Stimulated activated CD8-positive, alpha-beta memory T cell treated with anti-CD3 and anti-CD28 coated beads, Interleukin-12 subunit alpha, Interleukin-12 subunit beta, amount 100 ng/mL, for 24 hours (primary cell): ENCODE data around the gene ATXN7L1.
"Not testable (repeated sequence)": the region's sequence is repeated elsewhere in the genome, so short reads cannot be mapped to it uniquely, and the experiment has no call there.

Experiments
- DNase-seq: peaks from one replicate; pipeline ENCODE4 v3.0.0-alpha.2; 2020; ENCODE audit errors: extremely low read depth

ATXN7L1 gene

DNA sequence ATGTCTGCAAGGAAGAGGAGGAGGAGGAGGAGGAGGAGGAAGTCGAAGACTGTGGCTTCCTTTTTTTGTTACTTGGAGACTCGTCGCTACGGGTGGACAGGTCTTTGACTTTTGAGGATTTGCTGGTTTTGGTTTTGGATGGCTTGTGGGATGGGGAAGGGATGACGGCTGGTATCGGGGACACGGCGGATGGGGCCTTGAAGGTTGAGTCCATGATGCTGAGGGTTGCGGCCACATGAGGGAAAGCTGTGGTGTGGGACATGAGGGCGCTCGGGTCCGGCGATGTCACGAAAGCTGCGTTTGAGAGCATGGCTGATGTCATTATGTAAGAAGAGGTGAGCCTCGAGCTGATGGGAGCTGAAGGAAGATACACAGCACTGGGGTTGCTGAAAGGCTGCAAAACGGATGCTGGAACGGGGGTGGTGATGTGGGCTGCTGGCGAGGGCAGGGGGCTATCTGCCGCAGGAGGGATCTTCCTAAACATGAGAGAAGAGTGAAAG, 262.0 kb downstream of the ATXN7L1 start:
- no peak for DNase-seq

DNA sequence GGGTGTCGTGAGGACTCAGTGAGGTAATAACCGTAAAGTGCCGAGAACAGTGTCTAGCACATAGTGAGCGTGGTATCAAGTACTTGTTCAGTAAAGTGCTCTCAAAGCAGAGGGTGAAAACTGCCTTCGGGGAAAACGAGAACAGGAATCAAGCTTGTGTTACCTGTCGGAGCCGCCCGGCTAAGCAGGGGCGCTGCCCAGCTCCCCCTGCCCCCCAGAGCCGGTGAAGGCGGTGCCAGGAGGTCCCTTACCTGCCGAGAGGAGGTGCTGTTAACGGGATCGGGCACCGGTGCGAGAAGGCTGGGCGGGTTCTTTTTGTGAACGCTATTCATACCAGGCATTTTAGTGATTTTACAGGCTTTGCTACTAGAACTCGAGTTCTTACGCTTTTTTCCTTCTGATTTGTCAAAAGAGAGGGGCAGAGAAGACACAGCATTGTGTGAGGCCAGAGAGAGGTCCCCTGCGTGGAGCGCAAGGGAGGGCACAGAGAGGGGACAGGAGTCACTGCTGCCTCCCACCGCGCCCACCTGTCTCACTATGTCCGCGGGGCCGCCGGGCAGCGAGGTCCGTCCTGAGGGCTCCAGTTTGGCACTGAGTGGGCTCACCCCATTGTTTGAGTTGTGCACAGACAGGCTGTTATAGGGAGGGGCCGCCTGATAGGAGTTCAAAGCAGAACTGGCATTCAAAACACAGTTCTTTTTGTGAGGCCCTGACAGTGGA, 262.6 kb downstream of the ATXN7L1 start:
- DNase-seq = no peak

DNA sequence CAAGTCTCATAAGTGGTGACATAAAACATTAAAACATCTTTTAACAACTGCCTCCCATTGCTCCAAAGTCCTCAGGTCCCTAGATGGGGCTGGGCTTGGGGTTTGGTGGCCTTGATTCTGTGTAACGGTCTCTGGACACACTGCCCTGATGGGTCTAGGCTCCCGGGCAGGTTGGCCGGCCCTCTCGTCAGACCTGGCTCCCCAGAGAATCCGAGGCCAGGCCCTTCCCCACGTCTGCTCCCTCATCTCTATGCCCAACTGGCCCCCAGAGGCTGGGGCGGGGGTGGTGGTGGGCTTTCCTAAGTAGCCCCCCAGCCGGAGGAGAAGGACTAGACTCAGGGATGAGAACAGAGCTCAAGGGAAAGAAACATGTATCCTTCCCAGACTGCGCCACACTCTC, 263.6 kb downstream of the ATXN7L1 start:
- DNase-seq = no peak

DNA sequence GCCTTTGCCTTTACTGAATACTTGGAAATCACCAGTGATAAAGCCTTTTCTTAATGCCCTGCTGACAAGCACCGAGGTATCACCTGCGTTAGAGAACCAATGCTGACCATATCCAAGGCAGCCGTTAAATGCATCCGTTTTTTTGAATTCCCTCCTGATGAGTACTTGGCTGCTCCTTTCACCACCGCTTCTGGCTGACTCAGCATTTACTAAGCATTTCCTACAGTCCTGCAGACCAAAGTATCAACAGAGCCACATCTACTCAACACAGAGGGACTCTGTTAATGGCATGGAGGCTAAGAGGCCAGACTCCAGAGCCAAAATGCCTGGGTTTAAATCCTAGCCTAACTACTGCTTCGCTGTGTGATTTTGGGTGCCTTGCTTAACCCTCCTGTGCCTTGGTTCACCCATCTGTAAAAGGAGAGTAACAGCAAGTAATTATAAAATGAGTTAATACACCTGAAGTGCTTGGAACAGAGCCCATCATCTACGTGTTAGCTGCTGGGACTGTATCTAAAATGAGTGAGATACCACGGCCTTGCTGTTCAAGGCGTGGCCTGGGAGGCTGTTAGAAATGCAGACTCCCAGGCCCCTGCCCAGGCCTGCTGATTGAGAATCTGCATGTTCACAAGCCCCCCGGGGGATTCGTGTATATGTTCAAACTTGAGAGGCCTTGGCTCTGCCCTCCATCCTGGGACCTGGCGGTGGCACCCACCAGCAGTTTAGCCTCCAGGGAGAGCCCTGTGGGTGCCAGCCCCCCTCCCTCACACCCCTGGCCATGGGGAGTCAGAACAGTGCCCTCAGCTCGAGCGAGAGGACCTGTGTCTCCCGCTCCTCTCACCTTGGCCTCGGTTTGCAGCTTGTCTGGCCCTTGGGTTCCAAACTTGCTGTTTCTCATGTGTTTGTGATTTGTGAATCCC, 264.3 kb downstream of the ATXN7L1 start:
- no peak for DNase-seq

DNA sequence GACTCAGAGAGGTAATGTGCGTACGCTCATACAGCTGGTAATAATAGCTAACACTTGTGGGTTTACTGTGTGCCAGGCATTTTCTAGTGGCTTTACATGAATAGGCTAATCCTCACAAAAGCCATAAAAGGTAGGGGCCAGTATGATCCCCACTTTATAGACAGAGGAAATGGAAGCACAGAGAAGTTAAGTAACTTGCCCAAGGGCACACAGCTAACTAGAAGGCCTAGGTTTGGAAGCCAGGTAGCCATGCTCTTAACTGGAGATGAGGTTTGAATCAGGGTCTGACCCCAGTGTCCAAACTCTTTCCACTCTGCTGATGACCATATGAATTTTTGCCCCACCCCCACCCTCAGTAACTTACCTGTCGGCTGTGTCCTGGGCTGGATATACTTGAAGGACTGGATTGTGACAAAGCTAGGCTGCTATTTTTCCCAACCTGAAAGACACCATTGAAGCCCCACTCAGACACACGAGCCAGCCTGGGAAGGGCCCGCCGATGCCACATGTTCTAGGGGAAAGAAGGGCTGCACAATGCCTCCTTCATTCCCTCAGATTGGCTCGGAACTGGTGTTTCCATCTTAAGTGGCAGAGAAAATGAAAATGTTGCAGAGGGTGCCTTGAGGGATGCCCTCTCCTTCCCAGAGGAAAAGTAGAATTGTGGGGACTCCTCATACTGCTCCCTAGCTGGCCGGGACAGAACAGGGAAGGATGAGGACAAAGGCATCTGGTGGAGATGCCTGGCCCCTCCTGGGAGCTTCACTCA, 266.1 kb downstream of the ATXN7L1 start:
- DNase-seq = no peak

DNA sequence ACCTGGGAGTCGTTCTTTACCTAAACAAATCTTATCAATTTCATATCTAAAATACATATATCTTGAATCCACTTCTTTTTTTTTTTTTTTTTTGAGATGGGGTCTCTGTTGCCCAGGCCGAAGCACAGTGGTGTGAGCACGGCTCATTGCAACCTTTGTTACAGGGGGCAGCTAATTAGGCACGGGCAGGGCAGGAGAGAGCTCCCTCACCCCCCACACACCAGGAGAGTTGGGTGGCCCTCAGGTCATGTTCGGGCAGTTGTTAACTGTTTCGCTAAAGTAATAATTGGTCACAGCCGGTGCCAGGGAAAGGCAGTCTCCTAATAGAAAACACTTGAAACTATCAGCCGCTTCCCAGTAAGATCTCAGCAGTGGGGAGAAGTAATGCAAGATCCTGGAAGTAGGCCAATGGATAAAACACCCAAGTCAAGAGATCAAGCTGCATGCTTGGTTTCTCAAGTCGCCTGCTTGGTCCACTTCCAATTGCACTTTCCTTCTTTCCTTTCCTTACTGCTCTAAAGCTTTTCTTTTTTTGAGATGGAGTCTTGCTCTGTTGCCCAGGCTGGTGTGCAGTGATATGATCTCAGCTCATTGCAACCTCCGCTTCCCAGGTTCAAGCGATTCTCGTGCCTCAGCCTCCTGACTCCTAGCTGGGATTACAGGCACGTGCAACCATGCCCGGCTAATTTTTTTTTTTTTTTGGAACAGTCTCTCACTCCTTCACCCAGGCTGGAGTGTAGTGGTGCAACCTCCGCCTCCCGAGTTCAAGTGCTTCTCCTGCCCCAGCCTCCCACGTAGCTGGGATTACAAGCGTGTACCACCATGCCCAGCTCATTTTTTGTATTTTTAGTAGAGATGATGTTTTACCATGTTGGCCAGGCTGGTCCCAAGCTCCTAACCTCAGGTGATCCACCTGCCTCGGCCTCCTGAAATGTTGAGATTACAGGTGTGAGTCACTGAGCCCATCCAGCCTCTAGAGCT, 273.8 kb downstream of the ATXN7L1 start:
- DNase-seq = no peak

DNA sequence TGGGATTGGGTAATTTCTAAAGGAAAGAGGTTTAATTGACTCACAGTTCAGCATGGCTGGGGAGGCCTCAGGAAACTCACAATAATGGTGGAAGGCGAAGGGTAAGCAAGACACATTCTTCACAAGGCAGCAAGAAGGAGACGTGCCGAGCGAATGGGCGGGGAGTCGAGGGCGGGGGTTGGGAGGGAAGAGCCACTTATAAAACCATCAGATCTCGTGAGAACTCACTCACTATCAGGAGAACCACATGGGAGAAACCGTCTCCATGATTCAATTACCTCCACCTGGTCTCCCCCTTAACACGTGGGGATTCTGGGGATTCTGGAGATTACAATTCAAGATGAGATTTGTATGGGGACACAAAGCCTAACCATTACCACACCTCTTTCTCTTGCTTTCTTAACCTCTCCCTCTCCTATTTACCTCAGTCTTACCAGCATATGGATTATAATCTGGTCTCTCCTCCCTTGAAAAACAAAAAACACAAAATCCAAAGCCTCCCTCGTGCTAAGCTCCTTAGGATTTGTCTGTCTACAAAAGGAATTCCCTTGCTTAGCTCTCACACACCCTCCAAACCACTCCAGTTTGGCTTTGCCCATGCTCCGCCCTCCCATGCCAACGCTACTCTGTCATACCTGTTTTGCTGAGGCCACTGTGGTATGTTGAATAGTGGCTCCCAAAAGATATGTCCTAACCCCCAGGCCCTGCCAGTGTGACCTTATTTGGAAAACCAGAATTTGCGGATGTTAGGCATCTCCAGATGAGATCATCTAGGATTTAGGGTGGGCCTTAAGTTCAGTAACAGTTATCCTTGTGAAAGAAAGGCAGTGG, 275.5 kb downstream of the ATXN7L1 start:
- no peak for DNase-seq

DNA sequence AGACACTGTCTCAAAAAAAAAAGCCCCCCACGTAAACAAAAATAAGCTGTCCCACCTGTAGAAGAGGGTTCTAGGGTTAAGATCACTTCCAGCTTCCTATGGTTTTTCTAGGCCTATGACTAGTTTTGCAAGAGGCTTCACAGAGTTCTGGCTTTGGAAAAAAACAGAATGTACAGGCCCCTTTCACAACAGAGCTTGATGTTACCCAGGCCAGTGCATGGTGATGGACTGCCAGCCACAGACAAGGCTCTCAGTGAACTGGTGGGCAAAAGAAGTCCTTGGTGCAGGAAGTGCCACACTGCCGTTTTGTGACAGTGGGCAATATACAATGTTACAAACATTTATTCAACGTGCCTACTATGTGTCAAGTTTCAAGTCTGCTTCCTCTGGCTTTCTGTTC, 276.8 kb downstream of the ATXN7L1 start:
- DNase-seq = no peak

DNA sequence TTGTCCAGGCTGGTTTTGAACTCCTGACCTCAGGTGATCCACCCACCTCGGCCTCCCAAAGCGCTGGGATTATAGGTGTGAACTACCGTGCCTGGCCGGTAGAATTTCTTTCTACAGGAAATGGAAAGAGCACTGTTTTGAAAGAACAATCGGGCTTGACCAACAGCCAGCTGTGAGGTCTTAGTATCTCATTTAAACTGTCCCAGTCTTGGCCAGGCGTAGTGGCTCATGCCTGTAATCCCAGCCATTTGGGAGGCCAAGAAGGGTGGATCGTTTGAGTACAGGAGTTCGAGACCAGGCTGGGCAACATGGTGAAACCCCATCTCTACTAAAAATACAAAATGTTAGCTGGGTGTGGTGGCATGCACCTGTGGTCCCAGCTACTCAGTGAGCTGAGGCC, 277.3 kb downstream of the ATXN7L1 start:
- DNase-seq = not testable (repeated sequence)

DNA sequence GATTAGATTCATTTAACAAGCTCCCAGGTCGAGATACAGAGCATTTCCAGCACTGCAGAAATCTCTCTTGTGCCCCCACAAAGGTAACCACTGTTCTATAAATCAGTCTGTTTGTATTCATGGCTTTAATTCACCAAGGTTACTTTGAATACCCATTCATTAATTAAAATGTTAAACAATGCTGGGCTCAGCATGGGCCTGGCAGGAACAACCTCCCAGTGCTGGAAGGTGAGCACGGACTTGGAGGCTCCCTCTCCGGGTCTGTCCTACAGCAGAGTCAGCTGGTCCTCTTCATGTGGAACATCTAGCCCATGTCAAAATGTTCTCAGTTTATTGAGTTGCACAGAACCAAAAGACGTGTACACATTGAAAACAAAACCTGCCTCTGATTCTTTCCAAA, 279.5 kb downstream of the ATXN7L1 start:
- DNase-seq = no peak

DNA sequence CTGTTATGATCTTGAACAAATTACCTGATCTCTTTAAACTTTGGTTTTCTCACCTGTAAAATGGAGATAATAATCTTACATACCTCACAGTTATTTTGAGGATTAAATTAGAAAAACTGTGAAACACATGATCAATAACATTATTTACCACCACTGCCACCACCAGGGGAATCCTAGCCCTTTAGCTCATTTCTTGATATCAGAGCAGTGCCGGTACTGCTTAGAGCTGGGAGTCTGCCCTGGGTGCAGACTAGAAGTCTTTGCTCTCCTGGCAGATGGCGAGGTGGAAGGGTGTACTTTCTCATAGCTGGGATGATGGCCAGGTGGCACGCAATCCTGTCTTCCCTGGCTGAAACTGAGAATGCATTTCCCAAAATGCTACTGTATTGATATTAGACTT, 282.4 kb downstream of the ATXN7L1 start:
- DNase-seq = no peak

DNA sequence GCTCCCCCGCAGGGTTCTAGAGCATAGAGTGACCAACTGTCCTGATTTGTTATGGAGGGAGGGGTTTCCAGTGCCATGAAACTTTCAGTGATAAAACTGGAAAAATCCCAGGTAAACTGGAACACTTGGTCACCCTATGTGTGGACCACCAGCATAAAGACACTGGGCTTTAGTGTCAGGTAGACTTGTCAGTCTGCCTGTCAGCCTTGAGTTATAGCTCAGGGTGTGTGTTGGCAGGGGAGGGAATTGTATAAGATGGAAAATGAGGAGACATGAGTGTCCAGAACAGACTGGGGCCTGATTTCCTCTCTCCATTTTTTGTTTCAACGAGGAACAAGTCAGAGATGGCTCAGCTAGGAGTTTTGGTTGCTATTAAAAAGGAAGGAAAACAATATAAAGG, 284.9 kb downstream of the ATXN7L1 start:
- no peak for DNase-seq

DNA sequence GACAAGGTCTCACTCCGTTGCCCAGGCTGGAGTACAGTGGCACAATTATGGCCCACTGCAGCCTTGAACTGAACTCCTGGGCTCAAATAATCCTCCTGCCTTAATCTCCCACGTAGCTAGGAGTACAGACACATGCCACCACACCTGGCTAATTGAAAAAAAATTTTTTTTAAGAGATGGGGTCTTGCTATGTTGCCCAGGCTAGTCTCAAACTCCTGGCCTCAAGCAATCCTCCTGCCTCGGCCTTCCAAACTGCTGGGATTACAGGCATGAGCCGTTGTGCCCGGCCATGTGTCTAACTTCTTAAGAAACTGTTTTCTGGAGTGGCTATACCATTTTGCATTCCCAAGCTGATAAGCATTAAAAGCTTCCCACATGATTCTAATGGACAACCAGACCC, 285.6 kb downstream of the ATXN7L1 start:
- DNase-seq = no peak

DNA sequence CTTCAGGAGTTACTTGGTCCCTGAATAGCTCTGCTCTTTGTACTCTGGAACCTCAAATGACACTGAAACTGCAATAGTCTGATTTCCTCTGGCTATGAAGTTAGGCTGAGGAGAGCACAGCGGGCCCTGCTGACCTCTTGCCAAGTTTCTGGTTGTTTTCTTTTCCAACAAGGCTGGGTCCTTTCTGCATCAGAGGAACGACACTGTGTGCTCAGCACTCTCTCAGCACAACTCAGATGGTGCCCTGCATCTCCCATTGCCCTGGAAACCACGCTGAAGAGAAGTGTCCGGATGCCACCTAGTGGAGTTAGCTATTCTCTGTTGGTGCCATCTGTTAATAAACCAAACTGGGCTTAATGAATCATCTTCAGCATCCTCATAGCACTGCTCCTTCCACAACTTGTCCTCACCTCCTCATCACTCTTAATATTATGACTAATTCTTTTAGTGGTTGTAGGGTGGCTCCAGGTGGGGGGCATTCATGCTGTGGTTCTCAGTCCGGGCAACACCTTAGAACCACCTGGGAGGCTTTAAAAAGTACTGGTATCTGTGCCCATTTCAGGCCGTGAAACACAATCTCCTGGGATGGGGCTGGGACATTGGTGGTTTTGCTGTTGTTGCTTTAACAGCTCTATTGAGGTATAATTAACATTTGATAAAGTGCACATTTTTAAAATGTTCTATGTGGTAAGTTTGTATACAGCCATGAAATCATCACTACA, 286.9 kb downstream of the ATXN7L1 start:
- peak; percentile 11 for DNase-seq

DNA sequence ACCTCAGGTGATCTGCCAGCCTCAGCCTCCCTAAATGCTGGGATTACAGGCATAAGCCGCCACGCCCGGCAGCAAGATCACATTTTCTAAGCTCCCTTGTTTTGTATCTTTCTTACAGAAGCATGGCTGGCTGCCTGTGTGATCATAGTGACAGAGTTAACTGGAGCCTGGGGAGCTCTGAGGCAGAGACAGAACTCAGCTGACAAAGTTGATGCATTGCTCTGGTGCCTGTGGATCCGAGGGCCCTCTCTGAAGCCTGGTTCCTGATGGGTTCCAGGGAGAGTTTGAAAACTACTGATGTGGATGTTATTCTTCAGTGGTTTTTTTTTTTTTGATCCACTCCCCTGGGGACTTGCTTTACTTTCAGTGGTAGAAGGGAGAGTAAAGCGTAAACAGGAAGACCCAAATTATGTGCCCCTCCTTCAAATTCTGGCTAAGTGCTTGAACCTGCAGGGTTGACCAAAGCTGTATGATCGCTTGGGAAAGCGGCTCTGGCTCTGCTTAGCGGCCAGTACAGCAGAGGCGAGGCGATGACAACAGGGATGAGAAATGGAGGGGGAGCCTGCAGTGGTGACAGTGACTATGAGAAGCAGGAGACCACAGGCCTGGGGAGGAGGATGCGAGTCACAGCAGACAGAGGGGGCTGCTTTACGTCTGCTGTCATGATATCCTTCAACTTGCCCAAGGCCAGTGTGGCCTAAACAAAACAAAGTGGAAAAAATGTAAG, 288.3 kb downstream of the ATXN7L1 start:
- no peak for DNase-seq

DNA sequence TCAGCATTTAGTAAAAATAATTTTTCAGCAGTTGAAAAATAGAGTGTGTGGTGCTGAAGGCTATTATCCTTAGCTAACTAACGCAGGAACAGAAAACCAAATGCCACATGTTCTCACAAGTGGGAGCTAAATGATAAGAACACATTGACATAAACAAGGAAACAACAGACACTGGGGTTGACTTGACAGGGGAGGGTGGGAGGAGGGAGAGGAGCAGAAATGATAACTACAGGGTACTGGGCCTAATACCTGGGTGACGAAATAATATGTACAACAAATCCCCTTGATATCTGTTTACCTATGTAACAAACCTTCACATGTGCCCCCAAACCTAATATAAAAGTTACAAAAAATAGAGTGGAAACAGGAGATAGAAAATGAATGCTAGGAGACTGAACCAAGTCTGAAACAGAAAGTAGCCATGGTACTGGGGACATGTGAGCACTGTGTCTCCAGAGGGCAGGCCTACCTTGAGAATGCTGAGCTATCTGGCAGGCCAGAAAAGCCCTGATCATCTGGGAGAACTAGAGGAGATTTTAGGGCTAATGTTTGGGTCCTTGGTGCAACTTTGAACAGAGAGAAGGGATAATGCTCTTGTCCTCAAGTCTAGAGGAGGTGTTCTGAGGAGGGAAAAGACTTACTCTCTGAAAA, 290.4 kb downstream of the ATXN7L1 start:
- DNase-seq = no peak

DNA sequence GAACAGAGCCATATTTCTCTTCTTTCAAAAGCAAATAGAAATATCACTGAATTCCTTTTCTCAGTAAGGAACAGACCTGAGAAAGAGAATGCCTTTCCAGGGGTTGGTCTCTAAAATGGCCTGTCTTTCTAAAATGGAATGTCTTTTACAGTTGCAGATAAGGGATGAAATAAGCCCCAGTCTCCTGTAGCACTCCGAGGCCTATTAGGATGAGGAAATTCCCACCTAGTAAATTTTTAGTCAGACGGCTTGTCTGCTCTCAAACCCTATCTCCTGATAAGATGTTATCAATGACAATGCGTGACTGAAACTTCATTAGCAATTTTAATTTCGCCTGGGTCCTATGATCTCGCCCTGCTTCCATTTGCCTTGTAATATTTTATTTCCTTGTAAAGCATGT, 292.2 kb downstream of the ATXN7L1 start:
- DNase-seq = no peak

DNA sequence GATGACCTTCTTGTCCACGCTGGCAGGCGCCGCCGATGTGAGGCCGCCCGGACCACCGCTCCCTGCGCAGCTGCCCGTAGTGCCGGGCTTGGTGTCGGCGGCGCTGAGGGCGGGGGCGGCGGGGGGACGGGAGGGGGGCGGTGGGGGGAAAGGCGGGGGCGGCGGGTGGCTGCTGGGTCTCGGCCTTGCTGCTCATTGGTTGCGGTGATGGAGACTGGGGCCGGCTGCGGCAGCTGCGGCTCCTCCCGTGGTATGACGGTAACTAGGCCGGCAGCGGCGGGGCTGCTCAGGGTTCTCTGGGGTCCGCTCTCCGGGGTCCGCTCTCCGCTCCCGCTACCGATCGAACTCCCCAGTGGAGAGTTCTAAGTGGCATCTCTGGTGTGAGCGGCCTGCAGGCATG, 293.3 kb downstream of the ATXN7L1 start:
- no peak for DNase-seq
